Measurements from ENCODE around the gene IFNK.

Gene IFNK

GRCh38 chr9:27485158-27485557, 38.9 kb upstream of the IFNK start:
- TF ChIP-seq CTCF (IDR thresholded peaks at IDR 0.05; ENCODE audit: low read depth, low read length): no peak
- H3K4me3 ChIP-seq (ENCODE audit: low read depth, low read length): no peak overlapping the region

- TF ChIP-seq CTCF (IDR thresholded peaks at IDR 0.05; ENCODE audit: low read depth, low read length): no peak
- H3K4me3 ChIP-seq (ENCODE audit: low read depth, low read length): no peak overlapping the region
Measured at GRCh38 chr9:27487128-27487640, 36.9 kb upstream of the IFNK start.

GRCh38 chr9:27487927-27488326, 36.2 kb upstream of the IFNK start:
- no peak for TF ChIP-seq CTCF (IDR thresholded peaks at IDR 0.05; ENCODE audit: low read depth, low read length)
- H3K4me3 ChIP-seq (ENCODE audit: low read depth, low read length): no peak overlapping the region

GRCh38 chr9:27489087-27489876, 34.8 kb upstream of the IFNK start:
- TF ChIP-seq CTCF (IDR thresholded peaks at IDR 0.05; ENCODE audit: low read depth, low read length): no peak
- H3K4me3 ChIP-seq (ENCODE audit: low read depth, low read length): no peak overlapping the region

- no peak overlapping the region for H3K4me3 ChIP-seq (ENCODE audit: low read depth, low read length)
- TF ChIP-seq CTCF (IDR thresholded peaks at IDR 0.05; ENCODE audit: low read depth, low read length): no peak
Measured at GRCh38 chr9:27491154-27491553, 32.9 kb upstream of the IFNK start.

- H3K4me3 ChIP-seq (ENCODE audit: low read depth, low read length): no peak overlapping the region
Measured at GRCh38 chr9:27495480-27496134, 28.5 kb upstream of the IFNK start.

More at GRCh38 chr9:27495480-27496134, 28.5 kb upstream of the IFNK start:
- TF ChIP-seq CTCF (IDR thresholded peaks at IDR 0.05; ENCODE audit: low read depth, low read length): no peak
